Frontal cortex (tissue), 4 donors: ENCODE measurements around the gene ADAMTS9. TPM values are rescaled to one million over a fixed set of nuclear protein-coding genes. Genes with fewer than 3 reads are reported as not detected.

Source experiments
- DNase-seq, 2 donors: peaks; one replicate each; pipeline ENCODE4 v3.0.0; 2012; ENCODE audit warnings: low spot score in 2 of 2
- FAIRE-seq: peaks from 2 replicates; lab custom pipeline; 2012; peaks lifted over from hg19 to GRCh38; lab: Jason Lieb, UNC
- total RNA-seq: library from RNA; depleted of rRNA; stranded (reverse); fragments of >200 nt; gene quantifications from one replicate; pipeline ENCODE4 v1.2.3, GENCODE V29; 2014
- donor health status: control.
- donor health status: control.
- donor health status: control.

The ADAMTS9 gene
- total RNA-seq, 1 donor from 2014 or later: 24.1 TPM

DNA sequence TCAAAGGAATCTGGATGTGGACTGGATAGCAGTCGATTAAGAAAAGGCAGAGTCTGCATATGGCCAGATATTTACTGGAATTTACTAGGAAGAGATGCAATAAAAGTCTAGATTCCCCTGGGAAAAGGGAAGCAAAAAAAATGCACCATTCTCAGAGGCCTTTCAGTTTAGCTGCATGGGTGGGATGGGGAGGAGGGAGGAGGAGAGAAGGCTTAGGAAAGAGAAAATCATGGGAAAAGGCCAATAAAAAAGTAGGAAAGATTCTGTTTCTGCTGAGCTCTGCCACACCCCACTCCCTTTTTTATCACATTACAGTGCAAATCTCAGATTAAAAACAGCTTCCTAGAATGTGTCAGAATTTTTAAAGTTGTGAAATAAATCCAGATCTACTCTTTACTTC lies 103.6 kb downstream of the ADAMTS9 start:
- no peak for DNase-seq
- FAIRE-seq: no peak

DNA sequence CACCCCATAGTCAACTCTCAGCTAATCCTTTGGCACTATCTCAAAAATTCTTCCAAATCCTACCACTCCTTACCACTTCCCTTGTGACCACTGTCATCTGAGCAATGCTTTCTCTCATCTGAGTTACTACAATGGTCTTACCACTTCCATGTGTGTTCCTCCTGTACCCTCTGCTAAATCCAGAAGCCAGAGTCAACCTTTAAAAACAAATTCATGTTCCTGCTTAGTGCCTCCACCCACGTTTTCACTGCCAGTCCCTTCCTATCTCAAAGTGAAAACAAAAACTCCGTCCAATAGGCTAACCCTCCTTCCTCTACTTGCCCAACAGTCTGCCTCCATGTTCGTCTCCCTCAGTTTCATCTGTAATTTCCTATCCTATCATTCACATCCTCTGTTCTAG lies 109.0 kb downstream of the ADAMTS9 start:
- DNase-seq (no peak), FAIRE-seq (no peak)

DNA sequence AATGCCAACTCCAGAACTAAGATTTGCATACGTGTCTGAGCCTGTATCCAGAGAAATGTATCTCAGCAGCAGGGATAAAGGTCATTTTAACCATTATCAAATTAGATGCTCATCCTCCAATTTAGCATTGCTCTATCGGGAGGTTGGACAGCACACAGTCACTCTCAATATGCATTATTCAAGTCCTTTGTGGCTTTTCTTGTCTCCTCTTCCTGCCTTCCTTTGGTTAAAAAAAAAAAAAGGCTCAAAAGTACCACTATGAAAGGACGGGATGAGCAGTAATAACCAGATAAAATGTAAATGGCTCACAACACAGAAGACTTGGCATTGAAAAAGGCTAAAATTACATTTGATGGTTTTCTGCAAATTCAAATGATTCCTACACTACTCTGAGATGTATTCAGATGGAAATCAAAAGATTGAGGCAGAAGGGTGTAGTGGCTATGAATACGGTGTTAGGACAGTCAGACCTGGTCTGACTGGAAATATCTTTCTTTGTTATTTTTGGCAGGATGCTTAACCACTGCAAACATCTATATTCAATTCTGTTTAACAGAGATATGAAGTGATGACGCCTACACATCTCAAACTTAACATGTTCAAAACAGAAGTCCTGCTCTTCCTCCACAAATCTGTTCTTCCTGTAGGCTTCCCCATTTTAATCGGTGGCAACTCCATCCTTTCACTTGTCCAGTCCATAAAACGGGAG lies 109.6 kb downstream of the ADAMTS9 start:
- FAIRE-seq (no peak), DNase-seq (no peak)

DNA sequence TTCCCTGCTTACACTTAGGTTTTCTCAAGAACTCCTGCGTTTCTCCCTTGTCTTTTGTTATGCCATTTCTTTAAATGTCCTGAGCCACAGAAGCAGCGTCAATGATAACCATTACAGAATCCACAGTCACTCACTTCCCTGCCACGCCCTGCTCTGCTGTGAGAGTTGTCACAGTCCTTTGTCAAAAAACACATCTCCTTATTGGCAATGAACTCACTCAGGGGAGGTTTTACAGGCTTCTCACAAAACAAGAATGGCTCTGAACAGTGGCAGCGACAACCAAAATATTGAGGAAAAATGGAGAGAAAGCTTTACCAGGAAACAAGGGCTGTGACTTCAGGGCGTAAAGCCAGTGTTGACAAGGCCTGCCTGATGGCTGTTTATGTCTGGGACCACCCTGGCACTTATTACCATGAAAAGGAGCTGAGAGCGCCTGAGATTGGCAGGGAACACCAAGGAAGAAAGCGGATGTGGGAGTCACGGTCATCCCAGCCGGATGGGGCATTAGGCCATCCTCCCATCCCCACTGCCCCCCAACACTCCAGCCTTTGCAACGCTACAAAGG lies 111.5 kb downstream of the ADAMTS9 start:
- FAIRE-seq: no peak
- no peak for DNase-seq

DNA sequence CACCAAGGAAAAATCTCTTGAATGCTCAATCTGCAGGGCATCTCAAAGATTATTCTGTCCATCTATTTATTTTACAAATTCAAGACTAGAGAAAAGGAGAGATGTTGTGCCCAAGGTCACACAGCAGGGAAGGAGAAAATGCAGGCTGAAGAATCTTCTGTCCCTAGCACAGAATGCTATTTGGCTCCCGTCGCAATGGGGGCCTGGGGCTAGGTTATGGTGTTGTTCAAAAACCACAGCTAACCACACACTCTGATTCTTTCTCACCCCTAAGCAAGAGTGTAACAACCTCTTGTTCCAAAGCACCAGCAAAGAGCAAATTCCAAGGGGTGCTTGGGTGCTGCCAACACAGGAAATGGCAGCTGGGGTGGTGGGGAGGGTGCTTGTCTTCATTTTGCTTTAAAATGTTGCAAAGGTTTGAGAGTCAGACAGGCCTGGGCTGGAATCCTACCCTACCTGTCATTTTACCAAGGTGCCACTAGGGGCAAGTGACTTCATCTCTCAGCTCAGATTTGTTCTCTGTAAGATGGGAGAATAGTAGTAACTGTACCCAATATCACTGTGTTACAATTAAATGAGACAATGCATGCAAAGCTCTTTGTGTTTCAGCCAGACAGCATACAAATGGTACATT lies 112.5 kb downstream of the ADAMTS9 start:
- FAIRE-seq (no peak), DNase-seq (no peak)

DNA sequence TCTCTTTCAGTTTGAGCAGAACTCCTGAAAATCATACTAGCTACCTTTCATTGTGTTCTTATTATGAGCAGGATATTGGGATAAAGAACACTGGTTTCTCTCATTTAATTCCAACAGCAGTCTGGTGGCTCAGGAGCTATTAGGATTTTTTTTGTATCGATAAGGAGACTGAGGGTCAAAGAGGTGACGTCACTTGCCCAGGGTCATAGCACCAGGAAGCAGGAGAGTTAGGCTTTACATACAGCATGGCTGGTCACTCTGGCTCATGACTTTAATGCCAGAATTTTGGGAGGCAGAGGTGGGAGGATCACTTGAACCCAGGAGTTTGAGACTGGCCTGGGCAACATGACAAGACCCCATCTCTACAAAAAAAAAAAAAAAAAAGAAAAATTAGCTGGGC lies 113.6 kb downstream of the ADAMTS9 start:
- FAIRE-seq (no peak), DNase-seq (no peak)

DNA sequence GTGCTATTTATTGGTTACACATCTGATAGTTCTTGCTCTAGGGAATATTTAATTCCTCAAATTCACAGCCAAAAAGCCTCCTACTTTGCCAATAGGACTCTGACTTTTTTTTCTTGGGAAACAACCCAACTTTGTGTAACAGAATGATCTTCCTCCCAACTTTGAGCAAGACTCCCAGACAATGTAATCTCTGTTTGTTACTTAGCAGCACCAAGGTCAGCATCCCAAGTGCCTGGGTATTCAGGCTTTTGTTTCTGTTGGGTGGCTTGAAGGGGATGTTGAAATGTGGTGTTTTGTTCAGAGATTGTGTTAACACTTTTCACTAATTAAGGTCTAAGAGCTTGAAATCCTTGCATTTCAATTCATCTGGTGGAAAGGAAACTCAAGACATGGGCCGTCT lies 115.8 kb downstream of the ADAMTS9 start:
- DNase-seq (no peak), FAIRE-seq (no peak)

DNA sequence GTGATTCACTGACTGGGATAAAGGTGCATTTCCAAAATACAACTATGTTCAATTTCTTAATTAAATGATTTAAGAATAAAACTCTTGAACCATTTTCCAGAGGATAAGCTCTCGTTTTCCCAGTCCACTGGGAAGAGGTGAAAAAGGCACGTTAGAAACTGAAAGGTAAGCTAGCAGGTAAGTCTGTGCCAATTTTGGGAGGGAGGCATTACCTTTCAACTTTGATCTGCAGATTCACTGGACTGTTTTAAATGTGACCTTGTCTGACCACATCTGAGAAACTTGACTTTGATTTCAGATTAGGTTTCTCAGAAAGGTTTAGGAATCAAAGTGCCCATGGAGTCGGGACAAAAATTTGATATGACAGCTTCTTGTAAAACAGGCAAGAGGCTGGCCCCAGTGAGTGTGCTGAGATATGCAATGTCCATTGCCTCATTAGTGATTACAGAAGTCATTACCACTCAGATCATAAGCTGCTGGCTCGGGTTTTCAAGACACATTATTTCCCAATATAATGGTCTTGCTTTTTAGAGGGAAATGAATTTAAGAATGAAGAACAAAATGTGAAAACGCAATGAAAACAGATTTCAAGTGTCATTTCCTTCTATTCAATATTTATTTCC lies 118.8 kb downstream of the ADAMTS9 start:
- FAIRE-seq: no peak

DNA sequence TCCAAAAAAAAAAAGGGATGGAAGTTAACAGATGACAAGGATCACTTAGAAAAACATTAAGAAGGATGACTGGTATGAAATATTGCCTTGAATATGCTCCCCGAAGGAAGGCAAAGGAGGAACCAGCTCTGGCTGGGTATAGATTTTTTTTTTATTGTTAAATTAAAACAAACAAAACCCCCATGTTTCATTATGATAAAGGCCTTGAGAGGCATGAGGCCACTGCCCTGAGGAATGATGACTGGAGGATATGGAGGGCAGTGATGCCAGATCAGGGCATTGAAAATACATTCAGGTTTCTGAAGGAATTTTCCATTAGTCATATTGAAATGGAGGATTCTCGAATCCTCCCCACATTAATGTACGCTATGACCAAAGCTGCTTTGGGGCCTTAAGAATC lies 120.9 kb downstream of the ADAMTS9 start:
- FAIRE-seq: no peak

More for the DNA sequence above, 118.8 kb downstream of the ADAMTS9 start:
- no peak for DNase-seq

DNA sequence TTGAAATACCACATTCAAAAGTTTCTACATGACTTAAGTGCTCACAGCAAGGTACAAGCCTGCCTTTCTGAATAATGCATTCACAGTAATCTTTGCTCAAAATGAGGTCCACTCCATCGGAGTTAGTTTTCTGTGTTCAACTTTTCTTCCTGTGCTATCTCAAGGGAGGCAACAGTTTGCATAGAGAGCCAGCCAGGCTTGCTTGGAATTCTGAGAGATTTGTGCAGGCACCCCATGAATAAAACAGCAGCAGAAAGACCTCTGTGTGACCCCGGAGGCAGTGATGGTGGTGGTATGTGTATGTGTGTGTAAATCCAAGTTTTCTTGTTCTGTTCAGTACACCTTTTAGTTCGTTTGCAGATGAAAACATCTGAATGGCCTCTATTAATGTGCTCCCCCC lies 124.0 kb downstream of the ADAMTS9 start:
- no peak for DNase-seq
- no peak for FAIRE-seq

More for the DNA sequence above, 120.9 kb downstream of the ADAMTS9 start:
- no peak for DNase-seq

DNA sequence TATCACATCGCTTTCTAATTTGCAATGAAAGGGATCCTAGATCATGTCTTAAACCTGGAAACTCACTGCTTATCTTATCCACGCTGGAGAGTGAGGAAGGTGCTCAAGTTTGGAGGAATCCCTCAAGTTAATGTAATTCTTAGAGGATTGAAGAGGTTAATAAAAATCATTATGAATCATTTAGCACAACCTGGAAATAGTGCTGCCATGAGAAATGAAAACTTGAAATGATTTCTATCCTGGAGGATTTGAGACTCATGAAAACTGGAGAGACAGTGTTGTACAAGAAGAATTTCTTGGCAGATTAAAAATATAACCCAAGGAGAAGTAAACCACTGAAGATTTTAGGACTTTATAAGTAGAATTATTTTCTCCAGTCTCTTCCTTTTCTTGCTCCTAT lies 125.9 kb downstream of the ADAMTS9 start:
- FAIRE-seq: no peak

DNA sequence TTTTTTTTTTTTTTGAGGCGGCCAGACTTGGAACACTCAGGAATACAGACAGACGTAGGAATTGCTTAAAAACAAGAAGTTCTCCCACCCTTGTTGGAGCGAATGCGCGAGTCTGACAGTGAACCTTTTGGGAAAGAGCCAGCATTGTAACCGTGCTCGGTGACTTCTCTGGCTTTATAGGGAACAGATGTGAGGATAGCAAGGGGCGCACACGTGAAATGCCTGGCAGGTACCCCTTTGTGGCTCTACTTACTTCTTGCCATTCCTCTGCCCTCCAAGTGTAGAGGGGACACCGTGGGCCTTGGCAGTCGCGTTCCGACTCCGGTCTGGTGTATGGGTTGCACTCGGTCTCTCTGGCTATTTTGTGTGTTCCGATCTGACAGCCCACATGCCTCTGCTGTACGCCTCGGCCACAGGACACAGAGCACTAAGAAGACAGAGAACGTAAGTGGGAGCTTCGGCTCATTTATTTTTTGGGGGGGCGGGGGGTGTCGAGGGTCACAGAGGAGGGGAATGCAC lies 126.4 kb downstream of the ADAMTS9 start:
- DNase-seq (no peak), FAIRE-seq (no peak)

More for the DNA sequence above, 125.9 kb downstream of the ADAMTS9 start:
- no peak for DNase-seq

DNA sequence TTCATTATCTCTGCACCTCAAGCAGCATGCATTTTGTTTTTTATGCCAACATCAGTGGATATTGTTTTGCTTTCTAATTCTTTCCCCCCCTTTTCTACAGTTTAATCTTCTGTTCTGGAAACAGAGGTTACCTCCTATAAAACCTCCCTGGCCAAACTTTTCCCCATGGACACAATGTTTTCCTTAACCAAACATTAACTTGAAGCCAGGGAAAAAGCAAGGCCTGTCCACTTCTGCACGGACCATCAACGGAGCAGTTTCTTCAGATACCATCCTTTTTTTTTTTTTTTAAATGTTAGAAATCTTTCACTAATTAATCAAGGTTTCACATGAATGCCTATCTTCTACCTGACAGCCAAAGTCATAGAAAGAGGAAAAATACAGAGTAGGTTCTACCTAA lies 127.0 kb downstream of the ADAMTS9 start:
- no peak for DNase-seq
- no peak for FAIRE-seq

DNA sequence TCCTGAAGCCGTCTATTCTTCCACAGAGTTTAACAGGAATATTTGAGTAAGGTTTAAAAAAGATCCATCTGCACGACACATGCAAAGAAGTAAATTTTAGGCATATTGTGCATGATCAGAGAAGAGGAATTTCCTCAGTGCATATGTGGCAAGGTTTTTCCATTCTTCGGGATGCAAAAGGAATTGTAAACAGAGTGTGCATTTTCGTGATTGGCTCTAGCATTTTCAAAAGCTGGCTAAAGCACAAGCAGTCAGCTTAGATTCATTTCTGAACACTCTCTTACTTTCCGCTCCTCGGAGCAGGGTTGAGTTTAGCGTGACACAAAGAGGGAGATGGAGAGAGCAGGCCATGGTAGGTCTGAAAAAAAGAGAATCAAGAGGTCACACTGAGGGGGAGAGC lies 128.2 kb downstream of the ADAMTS9 start:
- no peak for DNase-seq
- no peak for FAIRE-seq

DNA sequence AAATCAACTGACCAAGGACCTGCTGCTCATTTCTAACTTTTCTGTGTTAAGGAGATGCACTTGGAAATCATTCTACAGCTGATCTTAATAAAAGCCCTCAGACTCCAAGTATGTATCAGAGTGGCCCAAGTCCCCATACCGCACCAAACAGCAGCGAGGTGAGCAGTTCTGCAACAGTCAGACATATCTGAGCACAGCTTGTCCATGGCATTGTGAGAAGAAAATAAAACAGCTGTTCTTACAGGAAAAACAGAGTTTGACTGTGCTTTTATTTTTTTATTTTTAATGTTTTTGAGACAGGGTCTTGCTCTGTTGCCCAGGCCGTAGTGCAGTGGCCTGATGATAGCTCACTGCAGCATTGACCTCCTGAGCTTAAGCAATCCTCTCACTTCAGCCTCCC lies 131.8 kb downstream of the ADAMTS9 start:
- DNase-seq: no peak
- no peak for FAIRE-seq

DNA sequence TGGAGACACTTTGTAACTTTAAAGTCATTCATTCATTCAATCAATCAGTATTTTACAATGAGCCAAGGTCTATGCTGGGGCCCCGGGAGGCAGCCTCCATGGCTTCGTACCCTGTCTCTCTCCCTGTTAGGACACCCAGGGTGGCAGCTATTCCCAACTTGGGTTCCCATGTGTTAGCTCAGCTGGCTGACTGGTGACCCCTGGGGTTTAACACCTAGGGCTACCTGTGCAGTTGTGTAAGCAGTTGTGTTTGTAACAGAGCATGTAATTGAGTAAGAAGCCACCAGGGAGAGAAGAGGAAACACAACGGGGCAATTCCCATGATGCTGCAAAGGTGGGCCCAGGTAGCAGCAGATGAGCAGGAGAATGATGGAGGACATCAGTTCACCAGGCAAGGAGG lies 132.4 kb downstream of the ADAMTS9 start:
- DNase-seq (no peak), FAIRE-seq (no peak)

DNA sequence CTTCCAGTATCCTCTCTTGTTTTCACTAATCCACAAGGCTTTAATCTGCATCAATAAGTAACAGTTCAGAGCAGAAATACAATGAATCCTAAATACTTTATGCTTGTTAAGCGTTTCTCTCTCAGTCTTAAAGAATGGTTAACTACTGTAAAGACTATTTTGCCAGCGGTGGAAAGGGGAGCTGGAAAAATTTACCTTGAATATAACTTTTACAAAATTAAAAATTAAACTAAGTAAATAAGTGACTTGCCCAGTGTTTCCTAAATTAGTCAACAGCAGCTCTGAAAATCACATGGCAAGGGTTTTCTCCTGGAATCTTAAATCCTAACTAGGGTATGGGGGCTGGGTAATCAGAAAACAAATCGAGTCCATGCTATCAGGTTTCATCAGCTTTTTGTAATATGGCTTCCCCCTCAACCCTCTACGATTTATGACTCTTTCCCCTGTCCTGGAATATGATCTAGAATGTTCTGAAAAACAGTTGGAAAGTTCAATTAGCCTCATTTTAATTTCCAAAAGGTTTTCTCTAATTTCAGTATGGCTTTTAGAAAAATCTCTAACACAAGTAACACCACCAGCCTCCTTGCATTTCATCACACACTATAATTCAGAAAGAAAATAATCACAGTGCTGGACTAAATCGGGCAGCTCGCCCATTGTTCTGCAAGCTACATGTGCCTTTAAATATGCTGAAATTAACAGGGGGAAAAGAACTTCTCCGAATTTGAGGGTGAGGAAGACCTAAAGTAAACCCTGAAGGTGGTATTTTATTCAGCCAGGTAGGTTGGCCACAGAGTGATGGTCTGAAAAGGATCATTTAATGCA lies 133.5 kb downstream of the ADAMTS9 start:
- FAIRE-seq (no peak), DNase-seq (no peak)

DNA sequence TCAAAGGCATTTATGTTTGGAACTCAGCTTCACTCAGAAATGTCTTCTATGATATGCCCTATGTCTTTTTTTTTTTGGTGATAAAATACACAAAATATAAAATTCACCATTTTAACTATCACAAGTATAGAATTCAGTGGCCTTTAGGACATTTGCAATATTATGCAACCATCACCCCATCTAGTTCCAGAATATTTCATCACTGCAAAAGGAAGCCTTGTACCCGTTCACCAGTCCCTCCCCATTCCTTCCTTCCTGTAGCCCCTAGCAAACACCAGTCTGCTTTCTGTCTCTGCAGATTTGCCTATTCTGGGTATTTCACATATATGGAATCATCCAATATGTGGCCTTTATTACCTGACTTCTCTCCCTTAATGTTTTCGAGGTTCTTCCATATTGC lies 134.8 kb downstream of the ADAMTS9 start:
- DNase-seq (no peak), FAIRE-seq (no peak)

DNA sequence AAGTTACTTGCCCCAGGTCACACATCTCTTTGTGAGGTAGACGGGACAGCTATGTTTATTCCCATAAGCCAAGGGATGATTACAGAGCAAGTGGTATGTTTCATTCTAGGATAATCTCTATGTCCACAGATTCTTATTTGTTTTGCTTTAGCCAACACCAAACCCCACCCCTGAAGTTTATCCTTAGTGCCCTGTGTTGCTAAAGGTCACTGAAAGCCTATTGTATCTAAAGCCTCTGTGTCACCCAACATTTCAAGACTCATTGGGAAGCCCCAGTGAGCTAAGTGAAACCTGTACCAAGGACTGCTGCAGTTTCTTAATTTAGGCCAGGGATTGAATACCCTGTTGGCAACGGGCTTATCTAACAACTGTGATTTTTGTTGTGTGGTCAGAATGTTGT lies 135.6 kb downstream of the ADAMTS9 start:
- FAIRE-seq (no peak), DNase-seq (no peak)

DNA sequence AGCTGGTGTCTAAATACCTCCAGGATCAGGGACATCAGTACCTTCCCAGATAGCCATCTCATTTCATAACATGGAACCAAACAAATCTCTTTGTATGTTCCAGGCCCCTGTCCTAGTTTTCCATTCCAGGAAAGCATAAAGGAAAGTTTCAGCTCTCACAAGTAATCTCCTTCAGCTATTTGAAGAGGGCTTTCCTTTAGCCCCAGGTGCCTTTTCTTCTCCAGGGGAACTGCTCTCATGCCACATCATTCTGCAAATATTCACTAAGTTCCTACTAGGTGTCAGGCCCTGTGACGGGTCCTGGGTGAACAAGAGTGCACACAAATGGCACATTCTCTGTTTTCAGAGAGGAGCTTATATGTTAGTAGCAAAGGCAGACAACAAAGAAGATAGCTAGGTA lies 136.1 kb downstream of the ADAMTS9 start:
- DNase-seq: no peak
- FAIRE-seq: no peak
